ENCODE results near the gene ARSG. TPM values are rescaled to one million over a fixed set of nuclear protein-coding genes. Genes with fewer than 3 reads are reported as not detected.
"Not testable (repeated sequence)": the region's sequence is repeated elsewhere in the genome, so short reads cannot be mapped to it uniquely, and the experiment has no call there.

ARSG gene
- total RNA-seq, 1 donor: 7.6 TPM

DNA sequence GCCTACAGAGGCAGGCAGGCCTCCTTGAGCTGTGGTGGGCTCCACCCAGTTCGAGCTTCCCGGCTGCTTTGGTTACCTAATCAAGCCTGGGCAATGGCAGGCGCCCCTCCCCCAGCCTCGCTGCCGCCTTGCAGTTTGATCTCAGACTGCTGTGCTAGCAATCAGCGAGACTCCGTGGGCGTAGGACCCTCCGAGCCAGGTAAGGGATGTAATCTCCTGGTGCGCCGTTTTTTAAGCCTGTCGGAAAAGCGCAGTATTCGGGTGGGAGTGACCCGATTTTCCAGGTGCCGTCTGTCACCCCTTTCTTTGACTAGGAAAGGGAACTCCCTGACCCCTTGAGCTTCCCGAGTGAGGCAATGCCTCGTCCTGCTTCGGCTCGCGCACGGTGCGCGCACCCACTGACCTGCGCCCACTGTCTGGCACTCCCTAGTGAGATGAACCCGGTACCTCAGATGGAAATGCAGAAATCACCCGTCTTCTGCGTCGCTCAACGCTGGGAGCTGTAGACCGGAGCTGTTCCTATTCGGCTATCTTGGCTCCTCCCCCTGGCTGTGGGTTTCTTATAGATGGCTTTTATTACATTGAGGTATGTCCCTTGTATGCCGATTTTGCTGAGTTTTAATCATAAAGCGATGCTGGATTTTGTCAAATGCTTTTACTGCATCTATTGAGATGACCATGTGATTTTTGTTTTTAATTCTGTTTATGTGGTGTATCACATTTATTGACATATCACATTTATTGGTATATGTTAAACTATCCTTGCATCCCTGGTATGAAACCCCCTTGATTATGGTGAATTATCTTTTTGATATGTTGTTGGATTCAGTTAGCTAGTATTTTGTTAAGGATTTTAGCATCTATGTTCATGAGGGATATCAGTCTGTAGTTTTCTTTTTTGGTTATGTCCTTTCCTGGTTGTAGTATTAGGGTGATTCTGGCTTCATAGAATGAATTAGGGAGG is 122.6 kb downstream of the ARSG start:
- H3K27ac ChIP-seq (ENCODE audit: low read depth, low read length); H3K36me3 ChIP-seq (ENCODE audit: insufficient read depth, low read length); DNase-seq (ENCODE audit: insufficient read length, low spot score, missing footprints); H3K27me3 ChIP-seq (ENCODE audit: insufficient read depth, low read length); H2AFZ ChIP-seq (ENCODE audit: low read length); H3K79me2 ChIP-seq (ENCODE audit: insufficient read depth, low read length); H3K9me3 ChIP-seq (ENCODE audit: low read depth, low read length); H4K20me1 ChIP-seq (ENCODE audit: insufficient read depth, low read length); H3K4me1 ChIP-seq (ENCODE audit: insufficient read depth, low read length): not testable (repeated sequence)
- Histone ChIP-seq H3K4me2 (ENCODE audit: insufficient read depth, low read length) (peak overlapping the region; percentile 39), H3K4me3 (ENCODE audit: insufficient read depth, low read length) (peak overlapping the region; percentile 51)

- H3K4me3 ChIP-seq (ENCODE audit: insufficient read depth, low read length); H3K4me2 ChIP-seq (ENCODE audit: insufficient read depth, low read length); H3K4me1 ChIP-seq (ENCODE audit: insufficient read depth, low read length); H3K27me3 ChIP-seq (ENCODE audit: insufficient read depth, low read length); H3K79me2 ChIP-seq (ENCODE audit: insufficient read depth, low read length); H3K9me3 ChIP-seq (ENCODE audit: low read depth, low read length); H4K20me1 ChIP-seq (ENCODE audit: insufficient read depth, low read length); H3K27ac ChIP-seq (ENCODE audit: low read depth, low read length); H2AFZ ChIP-seq (ENCODE audit: low read length); H3K36me3 ChIP-seq (ENCODE audit: insufficient read depth, low read length); DNase-seq (ENCODE audit: insufficient read length, low spot score, missing footprints): not testable (repeated sequence)
These were observed 123.6 kb downstream of the ARSG start for GRCh38 chr17:68414901-68415300.

GRCh38 chr17:68417317-68417716 is 126.0 kb downstream of the ARSG start:
- no peak overlapping the region for H2AFZ ChIP-seq (ENCODE audit: low read length)
- no peaks in the 10 kb centered on the region for H3K9me3 ChIP-seq (ENCODE audit: low read depth, low read length)
- no peaks in the 10 kb centered on the region for H3K4me1 ChIP-seq (ENCODE audit: insufficient read depth, low read length)
- no peak overlapping the region for H3K4me3 ChIP-seq (ENCODE audit: insufficient read depth, low read length)
- peaks cover 25% of the 10 kb centered on the region for H3K36me3 ChIP-seq (ENCODE audit: insufficient read depth, low read length)
- no peak overlapping the region for H3K27ac ChIP-seq (ENCODE audit: low read depth, low read length)
- no peaks in the 10 kb centered on the region for H3K79me2 ChIP-seq (ENCODE audit: insufficient read depth, low read length)
- H4K20me1 ChIP-seq (ENCODE audit: insufficient read depth, low read length): no peaks in the 10 kb centered on the region
- H3K27me3 ChIP-seq (ENCODE audit: insufficient read depth, low read length): no peaks in the 10 kb centered on the region
- DNase-seq (ENCODE audit: insufficient read length, low spot score, missing footprints): no peak
- no peak for TF ChIP-seq CTCF (IDR thresholded peaks at IDR 0.05; ENCODE audit: extremely low read depth, low read depth, low read length)
- H3K4me2 ChIP-seq (ENCODE audit: insufficient read depth, low read length): no peak overlapping the region

GRCh38 chr17:68418876-68419275 is 127.6 kb downstream of the ARSG start:
- no peak for DNase-seq (ENCODE audit: insufficient read length, low spot score, missing footprints)
- H3K4me1 ChIP-seq (ENCODE audit: insufficient read depth, low read length): no peaks in the 10 kb centered on the region

More at GRCh38 chr17:68418876-68419275, 127.6 kb downstream of the ARSG start:
- no peaks in the 10 kb centered on the region for H3K27me3 ChIP-seq (ENCODE audit: insufficient read depth, low read length)
- H3K27ac ChIP-seq (ENCODE audit: low read depth, low read length): no peak overlapping the region
- H3K9me3 ChIP-seq (ENCODE audit: low read depth, low read length): no peaks in the 10 kb centered on the region
- H2AFZ ChIP-seq (ENCODE audit: low read length): no peak overlapping the region
- TF ChIP-seq CTCF (IDR thresholded peaks at IDR 0.05; ENCODE audit: extremely low read depth, low read depth, low read length): no peak
- H3K36me3 ChIP-seq (ENCODE audit: insufficient read depth, low read length): peaks cover 38% of the 10 kb centered on the region
- H4K20me1 ChIP-seq (ENCODE audit: insufficient read depth, low read length): peaks cover 5% of the 10 kb centered on the region
- no peak overlapping the region for H3K4me2 ChIP-seq (ENCODE audit: insufficient read depth, low read length)
- H3K79me2 ChIP-seq (ENCODE audit: insufficient read depth, low read length): no peaks in the 10 kb centered on the region
- H3K4me3 ChIP-seq (ENCODE audit: insufficient read depth, low read length): no peak overlapping the region
